ENCODE data around the gene IMMP2L. TPM values are rescaled to one million over a fixed set of nuclear protein-coding genes. Genes with fewer than 3 reads are reported as not detected.

The IMMP2L gene
- total RNA-seq, 1 experiment from 2014 or later: 13.6 TPM

GRCh38 chr7:111175908-111176441 lies 386.3 kb downstream of the IMMP2L start:
- POLR2A ChIA-PET: no interaction called here
- Mint-ChIP-seq H3K36me3 (no peaks in the 10 kb centered on the region), H3K4me3 (no peak overlapping the region), H3K27ac (no peak overlapping the region), H3K9me3 (no peaks in the 10 kb centered on the region; the same call in 1 of the 2 replicates), H3K27me3 (ENCODE audit: low read depth) (no peaks in the 10 kb centered on the region), H3K4me1 (no peaks in the 10 kb centered on the region)
- TF ChIP-seq ELF4 (CRISPR knock-in tag; IDR thresholded peaks at IDR 0.05; ENCODE audit: low read depth) (no peak), ZNF423 (CRISPR knock-in tag; IDR thresholded peaks at IDR 0.05) (no peak), ZBTB43 (CRISPR knock-in tag; IDR thresholded peaks at IDR 0.05) (no peak), SOX15 (CRISPR knock-in tag; IDR thresholded peaks at IDR 0.05) (no peak), TCF7 (CRISPR knock-in tag; IDR thresholded peaks at IDR 0.05; ENCODE audit: low read depth) (no peak), EMX1 (CRISPR knock-in tag; IDR thresholded peaks at IDR 0.05) (no peak), OVOL2 (CRISPR knock-in tag; IDR thresholded peaks at IDR 0.05; ENCODE audit: borderline replicate concordance) (no peak), ATF6 (CRISPR knock-in tag; IDR thresholded peaks at IDR 0.05) (no peak), ETV6 (CRISPR knock-in tag; IDR thresholded peaks at IDR 0.05) (no peak), STAT6 (CRISPR knock-in tag; conservative IDR thresholded peaks at IDR 0.05; ENCODE audit: low read depth) (no peak), USF1 (CRISPR knock-in tag; IDR thresholded peaks at IDR 0.05) (no peak), USF2 (CRISPR knock-in tag; IDR thresholded peaks at IDR 0.05) (no peak), ZNF263 (CRISPR knock-in tag; IDR thresholded peaks at IDR 0.05; ENCODE audit: low read depth) (no peak), ESRRA (CRISPR knock-in tag; IDR thresholded peaks at IDR 0.05; ENCODE audit: borderline replicate concordance) (no peak), ATF2 (CRISPR knock-in tag; IDR thresholded peaks at IDR 0.05; ENCODE audit: borderline replicate concordance, low read depth) (no peak)
- no peak for ATAC-seq
- DNase-seq (ENCODE audit: low spot score): no peak
- CTCF ChIA-PET: no interaction called here

GRCh38 chr7:111174510-111174909 lies 387.8 kb downstream of the IMMP2L start:
- H3K4me1 Mint-ChIP-seq: no peaks in the 10 kb centered on the region
- ATAC-seq (no peak), DNase-seq (ENCODE audit: low spot score) (no peak)
- no peaks in the 10 kb centered on the region for H3K27me3 Mint-ChIP-seq (ENCODE audit: low read depth)
- TF ChIP-seq IRF2 (CRISPR knock-in tag; IDR thresholded peaks at IDR 0.05; ENCODE audit: borderline replicate concordance, low read depth): no peak
- ChIA-PET CTCF (no interaction called here), POLR2A (no interaction called here)
- H3K9me3 Mint-ChIP-seq: no peaks in the 10 kb centered on the region; the same call in 1 of the 2 replicates
- H3K4me3 Mint-ChIP-seq: no peak overlapping the region
- no peak overlapping the region for H3K27ac Mint-ChIP-seq
- H3K36me3 Mint-ChIP-seq: no peaks in the 10 kb centered on the region

Data from WTC11 (cell line).